ENCODE measurements around the gene UPF2.

UPF2 gene

GRCh38 chr10:11930312-11930978 lies 112.2 kb downstream of the UPF2 start:
- no peaks in the 10 kb centered on the region for H3K27me3 ChIP-seq (ENCODE audit: insufficient read depth, low read length)
- H3K4me1 ChIP-seq (ENCODE audit: control insufficient read depth, insufficient read depth, low read length, unreplicated experiment): no peaks in the 10 kb centered on the region
- H3K4me3 ChIP-seq (ENCODE audit: low read depth, low read length): no peak overlapping the region
- peaks cover 25% of the 10 kb centered on the region for H3K36me3 ChIP-seq (ENCODE audit: insufficient read depth, low read length)
- H2AFZ ChIP-seq (ENCODE audit: low read length, unreplicated experiment): no peak overlapping the region
- H3K79me2 ChIP-seq (ENCODE audit: control insufficient read depth, insufficient read depth, low read length, unreplicated experiment): no peaks in the 10 kb centered on the region
- H3K27ac ChIP-seq (ENCODE audit: low read depth, low read length): no peak overlapping the region

- Histone ChIP-seq H3K4me3 (ENCODE audit: low read depth, low read length) (no peak overlapping the region), H2AFZ (ENCODE audit: low read length, unreplicated experiment) (no peak overlapping the region), H3K36me3 (ENCODE audit: insufficient read depth, low read length) (peaks cover 24% of the 10 kb centered on the region)
These were observed 114.9 kb downstream of the UPF2 start for GRCh38 chr10:11927746-11928145.

GRCh38 chr10:11921800-11922392 lies 120.7 kb downstream of the UPF2 start:
- no peak overlapping the region for H3K4me3 ChIP-seq (ENCODE audit: low read depth, low read length)
- H3K27me3 ChIP-seq (ENCODE audit: insufficient read depth, low read length): no peaks in the 10 kb centered on the region
- H3K27ac ChIP-seq (ENCODE audit: low read depth, low read length): no peak overlapping the region
- H3K79me2 ChIP-seq (ENCODE audit: control insufficient read depth, insufficient read depth, low read length, unreplicated experiment): no peaks in the 10 kb centered on the region
- peaks cover 14% of the 10 kb centered on the region for H3K36me3 ChIP-seq (ENCODE audit: insufficient read depth, low read length)
- H3K4me1 ChIP-seq (ENCODE audit: control insufficient read depth, insufficient read depth, low read length, unreplicated experiment): no peaks in the 10 kb centered on the region
- no peak overlapping the region for H2AFZ ChIP-seq (ENCODE audit: low read length, unreplicated experiment)

More at GRCh38 chr10:11927746-11928145, 114.9 kb downstream of the UPF2 start:
- Histone ChIP-seq H3K79me2 (ENCODE audit: control insufficient read depth, insufficient read depth, low read length, unreplicated experiment) (no peaks in the 10 kb centered on the region), H3K4me1 (ENCODE audit: control insufficient read depth, insufficient read depth, low read length, unreplicated experiment) (no peaks in the 10 kb centered on the region), H3K27me3 (ENCODE audit: insufficient read depth, low read length) (no peaks in the 10 kb centered on the region), H3K27ac (ENCODE audit: low read depth, low read length) (no peak overlapping the region)

- H3K4me1 ChIP-seq (ENCODE audit: control insufficient read depth, insufficient read depth, low read length, unreplicated experiment): no peaks in the 10 kb centered on the region
- H2AFZ ChIP-seq (ENCODE audit: low read length, unreplicated experiment): no peak overlapping the region
- H3K4me3 ChIP-seq (ENCODE audit: low read depth, low read length): no peak overlapping the region
- peaks cover 14% of the 10 kb centered on the region for H3K36me3 ChIP-seq (ENCODE audit: insufficient read depth, low read length)
- no peak overlapping the region for H3K27ac ChIP-seq (ENCODE audit: low read depth, low read length)
- no peaks in the 10 kb centered on the region for H3K79me2 ChIP-seq (ENCODE audit: control insufficient read depth, insufficient read depth, low read length, unreplicated experiment)
- no peaks in the 10 kb centered on the region for H3K27me3 ChIP-seq (ENCODE audit: insufficient read depth, low read length)
These were observed 123.3 kb downstream of the UPF2 start for GRCh38 chr10:11919271-11919670.

- no peaks in the 10 kb centered on the region for H3K79me2 ChIP-seq (ENCODE audit: control insufficient read depth, insufficient read depth, low read length, unreplicated experiment)
- H3K4me1 ChIP-seq (ENCODE audit: control insufficient read depth, insufficient read depth, low read length, unreplicated experiment): no peaks in the 10 kb centered on the region
- no peak overlapping the region for H3K27ac ChIP-seq (ENCODE audit: low read depth, low read length)
- H3K4me3 ChIP-seq (ENCODE audit: low read depth, low read length): no peak overlapping the region
- no peaks in the 10 kb centered on the region for H3K27me3 ChIP-seq (ENCODE audit: insufficient read depth, low read length)
- peaks cover 14% of the 10 kb centered on the region for H3K36me3 ChIP-seq (ENCODE audit: insufficient read depth, low read length)
- no peak overlapping the region for H2AFZ ChIP-seq (ENCODE audit: low read length, unreplicated experiment)
These were observed 124.2 kb downstream of the UPF2 start for GRCh38 chr10:11918384-11918783.

- Histone ChIP-seq H2AFZ (ENCODE audit: low read length, unreplicated experiment) (no peak overlapping the region), H3K79me2 (ENCODE audit: control insufficient read depth, insufficient read depth, low read length, unreplicated experiment) (no peaks in the 10 kb centered on the region), H3K4me3 (ENCODE audit: low read depth, low read length) (no peak overlapping the region), H3K4me1 (ENCODE audit: control insufficient read depth, insufficient read depth, low read length, unreplicated experiment) (no peaks in the 10 kb centered on the region), H3K36me3 (ENCODE audit: insufficient read depth, low read length) (no peaks in the 10 kb centered on the region), H3K27ac (ENCODE audit: low read depth, low read length) (no peak overlapping the region), H3K27me3 (ENCODE audit: insufficient read depth, low read length) (no peaks in the 10 kb centered on the region)
These were observed 129.4 kb downstream of the UPF2 start for GRCh38 chr10:11913079-11913641.

- Histone ChIP-seq H3K36me3 (ENCODE audit: insufficient read depth, low read length) (no peaks in the 10 kb centered on the region), H3K4me1 (ENCODE audit: control insufficient read depth, insufficient read depth, low read length, unreplicated experiment) (no peaks in the 10 kb centered on the region), H3K27ac (ENCODE audit: low read depth, low read length) (no peak overlapping the region), H2AFZ (ENCODE audit: low read length, unreplicated experiment) (no peak overlapping the region), H3K79me2 (ENCODE audit: control insufficient read depth, insufficient read depth, low read length, unreplicated experiment) (no peaks in the 10 kb centered on the region), H3K4me3 (ENCODE audit: low read depth, low read length) (no peak overlapping the region), H3K27me3 (ENCODE audit: insufficient read depth, low read length) (no peaks in the 10 kb centered on the region)
These were observed 132.5 kb downstream of the UPF2 start for GRCh38 chr10:11910102-11910501.

GRCh38 chr10:11909618-11910017 lies 133.0 kb downstream of the UPF2 start:
- Histone ChIP-seq H3K79me2 (ENCODE audit: control insufficient read depth, insufficient read depth, low read length, unreplicated experiment) (no peaks in the 10 kb centered on the region), H3K4me1 (ENCODE audit: control insufficient read depth, insufficient read depth, low read length, unreplicated experiment) (no peaks in the 10 kb centered on the region), H3K27ac (ENCODE audit: low read depth, low read length) (no peak overlapping the region), H3K4me3 (ENCODE audit: low read depth, low read length) (no peak overlapping the region), H2AFZ (ENCODE audit: low read length, unreplicated experiment) (no peak overlapping the region), H3K36me3 (ENCODE audit: insufficient read depth, low read length) (no peaks in the 10 kb centered on the region), H3K27me3 (ENCODE audit: insufficient read depth, low read length) (no peaks in the 10 kb centered on the region)

- H3K4me3 ChIP-seq (ENCODE audit: low read depth, low read length): no peak overlapping the region
- H2AFZ ChIP-seq (ENCODE audit: low read length, unreplicated experiment): no peak overlapping the region
- no peak overlapping the region for H3K27ac ChIP-seq (ENCODE audit: low read depth, low read length)
- H3K36me3 ChIP-seq (ENCODE audit: insufficient read depth, low read length): no peaks in the 10 kb centered on the region
- H3K4me1 ChIP-seq (ENCODE audit: control insufficient read depth, insufficient read depth, low read length, unreplicated experiment): no peaks in the 10 kb centered on the region
- H3K27me3 ChIP-seq (ENCODE audit: insufficient read depth, low read length): no peaks in the 10 kb centered on the region
- H3K79me2 ChIP-seq (ENCODE audit: control insufficient read depth, insufficient read depth, low read length, unreplicated experiment): no peaks in the 10 kb centered on the region
These were observed 133.6 kb downstream of the UPF2 start for GRCh38 chr10:11908991-11909390.

GRCh38 chr10:11908536-11908935 lies 134.1 kb downstream of the UPF2 start:
- Histone ChIP-seq H3K27me3 (ENCODE audit: insufficient read depth, low read length) (no peaks in the 10 kb centered on the region), H3K4me3 (ENCODE audit: low read depth, low read length) (no peak overlapping the region), H3K79me2 (ENCODE audit: control insufficient read depth, insufficient read depth, low read length, unreplicated experiment) (no peaks in the 10 kb centered on the region), H2AFZ (ENCODE audit: low read length, unreplicated experiment) (no peak overlapping the region), H3K4me1 (ENCODE audit: control insufficient read depth, insufficient read depth, low read length, unreplicated experiment) (no peaks in the 10 kb centered on the region), H3K36me3 (ENCODE audit: insufficient read depth, low read length) (no peaks in the 10 kb centered on the region), H3K27ac (ENCODE audit: low read depth, low read length) (no peak overlapping the region)

GRCh38 chr10:11907914-11908313 lies 134.7 kb downstream of the UPF2 start:
- no peaks in the 10 kb centered on the region for H3K36me3 ChIP-seq (ENCODE audit: insufficient read depth, low read length)
- H3K27ac ChIP-seq (ENCODE audit: low read depth, low read length): no peak overlapping the region
- H3K27me3 ChIP-seq (ENCODE audit: insufficient read depth, low read length): no peaks in the 10 kb centered on the region
- H3K4me1 ChIP-seq (ENCODE audit: control insufficient read depth, insufficient read depth, low read length, unreplicated experiment): no peaks in the 10 kb centered on the region
- no peaks in the 10 kb centered on the region for H3K79me2 ChIP-seq (ENCODE audit: control insufficient read depth, insufficient read depth, low read length, unreplicated experiment)
- H3K4me3 ChIP-seq (ENCODE audit: low read depth, low read length): no peak overlapping the region
- no peak overlapping the region for H2AFZ ChIP-seq (ENCODE audit: low read length, unreplicated experiment)
